SU-DHL-6 (cell line): ENCODE measurements around the gene METTL24.

Experiments used
- H2AFZ ChIP-seq: fragments of 200-600 bp; sonication (generic); 2 replicates; pipeline ENCODE4 v1.6.1; 2014; ENCODE audit warnings: low read depth, mild to moderate bottlenecking, moderate library complexity, mixed read lengths, antibody characterized with exemption, low read length; ENCODE audit not compliant: severe bottlenecking
- H3F3A ChIP-seq: fragments of 200-600 bp; shearing (Covaris generic); 2 replicates; pipeline ENCODE4 v1.6.0; 2016; ENCODE audit warnings: antibody characterized with exemption, mild to moderate bottlenecking; ENCODE audit not compliant: insufficient read depth
- H3K27ac ChIP-seq: fragments of 200-600 bp; sonication (generic); 2 replicates; pipeline ENCODE4 v1.5.1; 2016; ENCODE audit warnings: low read depth, mild to moderate bottlenecking, low read length, moderate library complexity, mixed read lengths
- H3K27me3 ChIP-seq: fragments of 200-600 bp; sonication (generic), shearing (Covaris generic); 2 replicates; pipeline ENCODE4 v1.6.0; 2014; ENCODE audit warnings: mild to moderate bottlenecking, low read length
- H3K36me3 ChIP-seq: fragments of 200-600 bp; sonication (generic); 2 replicates; pipeline ENCODE4 v1.6.1; 2014; ENCODE audit warnings: mild to moderate bottlenecking, low read length, mixed read lengths
- H3K4me2 ChIP-seq: fragments of 300-600, 200-600 bp; shearing (Covaris generic), sonication (generic); 2 replicates; pipeline ENCODE4 v1.6.0; 2014; ENCODE audit warnings: low read length, low read depth, mild to moderate bottlenecking; ENCODE audit not compliant: poor library complexity, severe bottlenecking
- H3K4me3 ChIP-seq: fragments of 200-600 bp; sonication (generic); 2 replicates; pipeline ENCODE4 v1.5.1; 2014; ENCODE audit warnings: antibody characterized with exemption, low read length, mild to moderate bottlenecking, mixed read lengths; ENCODE audit not compliant: insufficient read depth, poor library complexity, severe bottlenecking
- H3K79me2 ChIP-seq: fragments of 200-600 bp; sonication (generic); 2 replicates; pipeline ENCODE4 v1.6.1; 2014; ENCODE audit warnings: mild to moderate bottlenecking, low read length, moderate library complexity; ENCODE audit not compliant: insufficient read depth
- H3K9ac ChIP-seq: fragments of 200-600 bp; sonication (generic); 2 replicates; pipeline ENCODE4 v1.7.0; 2014; ENCODE audit warnings: mild to moderate bottlenecking, low read length
- H3K9me2 ChIP-seq: fragments of 200-600 bp; sonication (generic); replicated peaks from 2 replicates; pipeline ENCODE4 v1.6.1; 2014; ENCODE audit warnings: low read length; ENCODE audit not compliant: insufficient read depth
- H3K9me3 ChIP-seq: fragments of 200-600 bp; sonication (generic); 2 replicates; pipeline ENCODE4 v1.6.1; 2014; ENCODE audit warnings: low read length, mixed read lengths; ENCODE audit not compliant: insufficient read depth
- H4K20me1 ChIP-seq: fragments of 200-600 bp; sonication (generic); 2 replicates; pipeline ENCODE4 v1.6.1; 2014; ENCODE audit warnings: low read depth, mild to moderate bottlenecking, antibody characterized with exemption, low read length, moderate library complexity, mixed read lengths
- EZH2phosphoT487 ChIP-seq: fragments of 200-600 bp; sonication (generic), shearing (Covaris generic); conservative IDR thresholded peaks from 2 replicates; pipeline ENCODE4 v1.6.1; 2018; ENCODE audit warnings: mild to moderate bottlenecking, antibody characterized with exemption, low read length, moderate library complexity, mixed read lengths
- TF ChIP-seq, protein P1 (sequence below): fragments of 200-600 bp; sonication (generic); IDR thresholded peaks from one replicate; pipeline ENCODE4 v1.5.1; 2017; ENCODE audit warnings: antibody characterized with exemption, mild to moderate bottlenecking, low read length, moderate library complexity; ENCODE audit not compliant: insufficient read depth, poor library complexity, severe bottlenecking

Gene METTL24

GRCh38 chr6:110342759-110343158 is 15.4 kb downstream of the METTL24 start:
- no peak overlapping the region for H3K27ac ChIP-seq
- H3K9me2 ChIP-seq, result no peaks in the 10 kb centered on the region
- no peaks in the 10 kb centered on the region for H3K27me3 ChIP-seq
- H4K20me1 ChIP-seq, result no peaks in the 10 kb centered on the region
- H3K4me3 ChIP-seq, result no peak overlapping the region
- no peak overlapping the region for H2AFZ ChIP-seq
- TF ChIP-seq, protein P1, sequence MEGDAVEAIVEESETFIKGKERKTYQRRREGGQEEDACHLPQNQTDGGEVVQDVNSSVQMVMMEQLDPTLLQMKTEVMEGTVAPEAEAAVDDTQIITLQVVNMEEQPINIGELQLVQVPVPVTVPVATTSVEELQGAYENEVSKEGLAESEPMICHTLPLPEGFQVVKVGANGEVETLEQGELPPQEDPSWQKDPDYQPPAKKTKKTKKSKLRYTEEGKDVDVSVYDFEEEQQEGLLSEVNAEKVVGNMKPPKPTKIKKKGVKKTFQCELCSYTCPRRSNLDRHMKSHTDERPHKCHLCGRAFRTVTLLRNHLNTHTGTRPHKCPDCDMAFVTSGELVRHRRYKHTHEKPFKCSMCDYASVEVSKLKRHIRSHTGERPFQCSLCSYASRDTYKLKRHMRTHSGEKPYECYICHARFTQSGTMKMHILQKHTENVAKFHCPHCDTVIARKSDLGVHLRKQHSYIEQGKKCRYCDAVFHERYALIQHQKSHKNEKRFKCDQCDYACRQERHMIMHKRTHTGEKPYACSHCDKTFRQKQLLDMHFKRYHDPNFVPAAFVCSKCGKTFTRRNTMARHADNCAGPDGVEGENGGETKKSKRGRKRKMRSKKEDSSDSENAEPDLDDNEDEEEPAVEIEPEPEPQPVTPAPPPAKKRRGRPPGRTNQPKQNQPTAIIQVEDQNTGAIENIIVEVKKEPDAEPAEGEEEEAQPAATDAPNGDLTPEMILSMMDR, result no peak
- no peak for TF ChIP-seq EZH2phosphoT487
- no peaks in the 10 kb centered on the region for H3K79me2 ChIP-seq
- no peak overlapping the region for H3K4me2 ChIP-seq
- no peak overlapping the region for H3K9ac ChIP-seq
- H3K36me3 ChIP-seq, result no peaks in the 10 kb centered on the region
- no peaks in the 10 kb centered on the region for H3F3A ChIP-seq
- H3K9me3 ChIP-seq, result no peaks in the 10 kb centered on the region

- Histone ChIP-seq H3K4me3 (no peak overlapping the region), H3K79me2 (no peaks in the 10 kb centered on the region), H3K9me2 (no peaks in the 10 kb centered on the region), H3K36me3 (no peaks in the 10 kb centered on the region), H3K27ac (no peak overlapping the region), H2AFZ (no peak overlapping the region), H3K9ac (no peak overlapping the region), H3K9me3 (no peaks in the 10 kb centered on the region), H3F3A (no peaks in the 10 kb centered on the region), H3K4me2 (no peak overlapping the region), H4K20me1 (no peaks in the 10 kb centered on the region), H3K27me3 (no peaks in the 10 kb centered on the region)
- TF ChIP-seq, protein P1, result no peak
- TF ChIP-seq EZH2phosphoT487, result no peak
These were observed 16.2 kb downstream of the METTL24 start for GRCh38 chr6:110341663-110342596.

- TF ChIP-seq, protein P1, result no peak
- TF ChIP-seq EZH2phosphoT487, result no peak
- no peaks in the 10 kb centered on the region for H3K9me2 ChIP-seq
- H3K27ac ChIP-seq, result no peak overlapping the region
- no peak overlapping the region for H2AFZ ChIP-seq
- no peaks in the 10 kb centered on the region for H3K9me3 ChIP-seq
- no peak overlapping the region for H3K9ac ChIP-seq
- H3K79me2 ChIP-seq, result no peaks in the 10 kb centered on the region
- no peaks in the 10 kb centered on the region for H3F3A ChIP-seq
- no peak overlapping the region for H3K4me2 ChIP-seq
- H3K27me3 ChIP-seq, result no peaks in the 10 kb centered on the region
- no peaks in the 10 kb centered on the region for H4K20me1 ChIP-seq
- H3K36me3 ChIP-seq, result no peaks in the 10 kb centered on the region
- H3K4me3 ChIP-seq, result no peak overlapping the region
These were observed 17.1 kb downstream of the METTL24 start for GRCh38 chr6:110341067-110341466.
